OCI-LY7 (cell line): ENCODE results near the gene ZNF337. TPM values are rescaled to one million over a fixed set of nuclear protein-coding genes. Genes with fewer than 3 reads are reported as not detected.
"Not testable (repeated sequence)": the region's sequence is repeated elsewhere in the genome, so short reads cannot be mapped to it uniquely, and the experiment has no call there.

Source experiments
- BruUV-seq: library from RNA; stranded (reverse); fragments of 400-500 nt; replicated peaks from 2 replicates; lab custom pipeline; 2021; lab: Mats Ljungman, UMichigan
- CTCF ChIA-PET: fragments of 300-600 bp; sonication (Branson Sonifier 250); formaldehyde crosslinking; loops from one replicate; lab custom pipeline; 2022; ENCODE audit warnings: antibody characterized with exemption; ENCODE audit not compliant: unreplicated experiment; lab: Charles Lee
- POLR2A ChIA-PET: fragments of 300-600 bp; sonication (Branson Sonifier 250); formaldehyde crosslinking; loops from one replicate; lab custom pipeline; 2022; ENCODE audit warnings: antibody characterized with exemption; lab: Charles Lee
- DNase-seq: peaks from one replicate; pipeline ENCODE4 v3.0.0-alpha.2; 2015; ENCODE audit warnings: low spot score
- H2AFZ ChIP-seq: fragments of 200-600 bp; sonication (generic), shearing (Covaris generic); 2 replicates; pipeline ENCODE4 v1.6.1; 2014; ENCODE audit warnings: mild to moderate bottlenecking, antibody characterized with exemption, low read length, moderate library complexity
- H3K27ac ChIP-seq: fragments of 200-600 bp; sonication (generic); 2 replicates; pipeline ENCODE4 v1.5.1; 2014; ENCODE audit warnings: mixed run types, low read depth, mild to moderate bottlenecking, moderate library complexity, low read length, inconsistent platforms; ENCODE audit not compliant: poor library complexity, severe bottlenecking
- H3K36me3 ChIP-seq: fragments of 200-600 bp; sonication (generic); 2 replicates; pipeline ENCODE4 v1.6.1; 2014; ENCODE audit warnings: mild to moderate bottlenecking, antibody characterized with exemption, low read length, moderate library complexity, mixed read lengths; ENCODE audit not compliant: insufficient read depth
- H3K4me1 ChIP-seq: fragments of 200-600 bp; sonication (generic); 2 replicates; pipeline ENCODE4 v1.5.1; 2014; ENCODE audit warnings: mild to moderate bottlenecking, low read length; ENCODE audit not compliant: insufficient read depth, poor library complexity, severe bottlenecking
- H3K4me2 ChIP-seq: fragments of 200-600 bp; sonication (generic); 2 replicates; pipeline ENCODE4 v1.6.1; 2014; ENCODE audit warnings: mild to moderate bottlenecking, low read length
- H3K4me3 ChIP-seq: fragments of 200-600 bp; sonication (generic); 2 replicates; pipeline ENCODE4 v1.5.1; 2014; ENCODE audit warnings: mild to moderate bottlenecking, low read depth, low read length; ENCODE audit not compliant: poor library complexity, severe bottlenecking
- H3K79me2 ChIP-seq: fragments of 200-600 bp; sonication (generic); 2 replicates; pipeline ENCODE4 v1.6.1; 2016; ENCODE audit warnings: low read depth, mild to moderate bottlenecking, low read length, moderate library complexity, mixed read lengths; ENCODE audit not compliant: insufficient read depth
- H3K9me2 ChIP-seq: fragments of 200-600 bp; sonication (generic); 2 replicates; pipeline ENCODE4 v1.6.1; 2016; ENCODE audit warnings: mild to moderate bottlenecking, low read length, mixed read lengths; ENCODE audit not compliant: insufficient read depth
- H3K9me3 ChIP-seq: fragments of 200-600 bp; sonication (generic); 2 replicates; pipeline ENCODE4 v1.6.1; 2014; ENCODE audit warnings: mild to moderate bottlenecking, mixed run types, low read length, mixed read lengths
- H4K20me1 ChIP-seq: fragments of 200-600 bp; sonication (generic); 2 replicates; pipeline ENCODE4 v1.6.1; 2014; ENCODE audit warnings: mild to moderate bottlenecking, antibody characterized with exemption, low read length, moderate library complexity, mixed read lengths; ENCODE audit not compliant: insufficient read depth
- EZH2phosphoT487 ChIP-seq: fragments of 200-600 bp; sonication (generic); IDR thresholded peaks from 2 replicates; pipeline ENCODE4 v1.6.1; 2018; ENCODE audit warnings: low read depth, borderline replicate concordance, mild to moderate bottlenecking, mixed run types, antibody characterized with exemption, low read length, moderate library complexity, mixed read lengths
- intact Hi-C: fragments of 100-400 bp; cut with micrococcal nuclease; formaldehyde crosslinking; loops from one replicate; pipeline ENCODE4 v1.10.0; 2022; ENCODE audit not compliant: unreplicated experiment
- total RNA-seq, 2 experiments: library from RNA; depleted of rRNA in 1 of 2; stranded (reverse); fragments of >200 nt in 1 of 2; shearing (Covaris generic) in 1 of 2; gene quantifications; 2 replicates each; pipeline ENCODE4 v1.2.3, GENCODE V29; 2014 to 2022
- TF ChIP-seq, protein P1 (sequence below): fragments of 200-600 bp; sonication (generic); conservative IDR thresholded peaks from 2 replicates; pipeline ENCODE4 v1.5.1; 2014; ENCODE audit warnings: mild to moderate bottlenecking, antibody characterized with exemption, low read length, moderate library complexity, mixed read lengths

Gene ZNF337
- total RNA-seq, 2 experiments from 2014 or later: 13.3 to 15.1 TPM

DNA sequence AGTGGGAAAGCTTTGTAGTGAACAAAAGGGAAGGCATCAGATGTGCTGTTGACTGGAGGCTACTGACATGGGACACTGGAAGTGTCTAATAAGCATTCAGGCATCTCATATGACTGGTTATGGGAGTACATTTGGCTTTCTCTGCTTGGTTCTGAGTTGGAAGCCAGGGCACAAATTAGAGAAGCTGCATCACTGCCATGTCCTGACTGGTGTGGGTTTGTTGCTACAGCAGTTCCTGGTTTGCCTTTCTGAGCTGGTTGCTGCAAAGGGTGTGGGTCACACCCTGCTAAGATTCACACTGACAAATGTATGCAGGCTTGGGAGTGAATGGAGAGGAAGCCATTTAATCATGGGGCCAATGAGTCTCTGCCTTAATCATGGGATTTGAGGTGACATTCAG, 36.7 kb downstream of the ZNF337 start:
- no TSS peak for BruUV-seq
- POLR2A ChIA-PET: interaction anchor here (0.7 kb wide), 1 partner anchor 13 kb away, joined by 3 read pairs; no protein-coding TSS in a partner anchor
- Histone ChIP-seq H3K4me1 (no peaks in the 10 kb centered on the region), H3K79me2 (no peaks in the 10 kb centered on the region), H3K9me2 (no peaks in the 10 kb centered on the region), H2AFZ (no peak overlapping the region), H3K4me2 (no peak overlapping the region), H3K27ac (no peak overlapping the region), H3K36me3 (no peaks in the 10 kb centered on the region), H4K20me1 (no peaks in the 10 kb centered on the region), H3K4me3 (no peak overlapping the region), H3K9me3 (no peaks in the 10 kb centered on the region)
- no peak for DNase-seq
- intact Hi-C loops: no loop called here
- TF ChIP-seq, protein P1, sequence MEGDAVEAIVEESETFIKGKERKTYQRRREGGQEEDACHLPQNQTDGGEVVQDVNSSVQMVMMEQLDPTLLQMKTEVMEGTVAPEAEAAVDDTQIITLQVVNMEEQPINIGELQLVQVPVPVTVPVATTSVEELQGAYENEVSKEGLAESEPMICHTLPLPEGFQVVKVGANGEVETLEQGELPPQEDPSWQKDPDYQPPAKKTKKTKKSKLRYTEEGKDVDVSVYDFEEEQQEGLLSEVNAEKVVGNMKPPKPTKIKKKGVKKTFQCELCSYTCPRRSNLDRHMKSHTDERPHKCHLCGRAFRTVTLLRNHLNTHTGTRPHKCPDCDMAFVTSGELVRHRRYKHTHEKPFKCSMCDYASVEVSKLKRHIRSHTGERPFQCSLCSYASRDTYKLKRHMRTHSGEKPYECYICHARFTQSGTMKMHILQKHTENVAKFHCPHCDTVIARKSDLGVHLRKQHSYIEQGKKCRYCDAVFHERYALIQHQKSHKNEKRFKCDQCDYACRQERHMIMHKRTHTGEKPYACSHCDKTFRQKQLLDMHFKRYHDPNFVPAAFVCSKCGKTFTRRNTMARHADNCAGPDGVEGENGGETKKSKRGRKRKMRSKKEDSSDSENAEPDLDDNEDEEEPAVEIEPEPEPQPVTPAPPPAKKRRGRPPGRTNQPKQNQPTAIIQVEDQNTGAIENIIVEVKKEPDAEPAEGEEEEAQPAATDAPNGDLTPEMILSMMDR: no peak
- no peak for TF ChIP-seq EZH2phosphoT487
- CTCF ChIA-PET: no interaction called here

DNA sequence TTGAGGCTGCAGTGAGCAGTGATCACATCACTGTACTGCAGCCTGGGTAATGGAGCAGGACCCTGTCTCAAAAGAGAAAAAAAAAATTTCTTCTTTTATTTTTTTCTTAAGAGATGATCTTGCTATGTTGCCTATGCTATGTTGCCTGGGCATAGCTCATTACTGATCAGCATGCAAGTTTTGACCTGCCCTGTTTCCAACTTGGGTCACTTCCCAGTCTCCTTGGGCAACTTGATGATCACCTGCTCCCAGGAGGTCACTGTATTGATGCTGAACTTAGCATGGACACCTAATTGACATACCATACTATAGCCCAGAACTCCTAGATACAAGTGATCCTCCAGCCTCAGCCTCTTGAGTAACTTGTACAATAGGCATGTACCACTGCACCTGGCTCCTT, 42.2 kb downstream of the ZNF337 start:
- no peaks in the 10 kb centered on the region for H3K4me1 ChIP-seq
- H3K4me2 ChIP-seq: no peak overlapping the region
- H3K36me3 ChIP-seq: no peaks in the 10 kb centered on the region
- no peaks in the 10 kb centered on the region for H3K79me2 ChIP-seq
- no TSS peak for BruUV-seq
- H4K20me1 ChIP-seq: no peaks in the 10 kb centered on the region
- no peaks in the 10 kb centered on the region for H3K9me2 ChIP-seq
- no peak overlapping the region for H3K4me3 ChIP-seq
- TF ChIP-seq, protein P1: no peak
- TF ChIP-seq EZH2phosphoT487: no peak
- POLR2A ChIA-PET: no interaction called here
- no peak overlapping the region for H3K27ac ChIP-seq
- no peak overlapping the region for H2AFZ ChIP-seq
- no peaks in the 10 kb centered on the region for H3K9me3 ChIP-seq
- DNase-seq: no peak
- intact Hi-C loops: no loop called here
- CTCF ChIA-PET: no interaction called here

DNA sequence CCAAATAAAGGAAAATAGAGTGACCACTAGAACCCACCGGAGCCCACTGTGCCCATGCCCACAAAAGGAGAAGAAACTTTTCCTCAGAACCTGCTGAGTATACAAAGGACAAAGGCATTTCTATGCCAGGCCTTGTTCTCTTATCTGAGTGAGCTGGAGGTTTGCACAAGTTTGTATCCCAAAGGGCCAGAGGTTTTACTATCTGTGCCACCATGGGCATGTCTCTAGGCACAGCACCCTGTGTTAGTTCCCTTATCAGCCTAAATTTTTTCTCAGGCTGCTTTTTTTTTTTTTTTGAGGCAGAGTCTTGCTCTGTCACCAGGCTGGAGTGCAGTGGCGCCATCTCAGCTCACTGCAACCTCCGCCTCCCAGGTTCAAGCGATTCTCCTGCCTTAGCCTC, 43.8 kb downstream of the ZNF337 start:
- POLR2A ChIA-PET: interaction anchor here (0.5 to 0.8 kb wide), 2 partner anchors 9 to 15 kb away, joined by 3 read pairs; no protein-coding TSS in a partner anchor
- H4K20me1 ChIP-seq, H3K4me2 ChIP-seq, intact Hi-C loops, H3K9me3 ChIP-seq, H3K36me3 ChIP-seq, H2AFZ ChIP-seq, H3K9me2 ChIP-seq, CTCF ChIA-PET, BruUV-seq, H3K4me1 ChIP-seq, H3K27ac ChIP-seq, H3K4me3 ChIP-seq, DNase-seq, H3K79me2 ChIP-seq: not testable (repeated sequence)
